PC-3 (cell line): ENCODE measurements around the gene RAB6B. TPM values are rescaled to one million over a fixed set of nuclear protein-coding genes. Genes with fewer than 3 reads are reported as not detected.

Experiments
- ATAC-seq: fragments of 200-7000 bp; cut with Tn5 transposase; 2 replicates; pipeline ENCODE4 v1.9.1; 2020; ENCODE audit warnings: mild to moderate bottlenecking, moderate library complexity
- BruUV-seq: library from RNA; stranded (reverse); fragments of 400-500 nt; replicated peaks from 2 replicates; lab custom pipeline; 2021; lab: Mats Ljungman, UMichigan
- CTCF ChIA-PET: fragments of 300-600 bp; sonication (Branson Sonifier 250); formaldehyde crosslinking; loops from one replicate; lab custom pipeline; 2022; ENCODE audit warnings: antibody characterized with exemption; lab: Charles Lee
- POLR2A ChIA-PET: fragments of 300-600 bp; sonication (Branson Sonifier 250); formaldehyde crosslinking; loops from one replicate; lab custom pipeline; 2022; ENCODE audit warnings: antibody characterized with exemption; ENCODE audit not compliant: unreplicated experiment; lab: Charles Lee
- DNase-seq: peaks from one replicate; pipeline ENCODE4 v3.0.0-alpha.2; 2015
- H2AFZ ChIP-seq: fragments of 300-600 bp; sonication (generic); 2 replicates; pipeline ENCODE4 v1.6.0; 2016; ENCODE audit warnings: antibody characterized with exemption, low read length
- H3F3A ChIP-seq: fragments of 300-600 bp; sonication (generic); one replicate; pipeline ENCODE4 v1.6.0; 2017; ENCODE audit warnings: antibody characterized with exemption, low read length, control low read depth, mild to moderate bottlenecking; ENCODE audit not compliant: unreplicated experiment
- H3K27ac ChIP-seq: fragments of 300-600 bp; sonication (generic); 2 replicates; pipeline ENCODE4 v1.5.1; 2016; ENCODE audit warnings: mild to moderate bottlenecking, low read length
- H3K27me3 ChIP-seq: fragments of 300-600 bp; sonication (generic); 2 replicates; pipeline ENCODE4 v1.6.1; 2016; ENCODE audit warnings: low read length, mixed read lengths
- H3K36me3 ChIP-seq: fragments of 300-600 bp; sonication (generic); 2 replicates; pipeline ENCODE4 v1.6.1; 2016; ENCODE audit warnings: low read depth, mixed run types, low read length, mixed read lengths
- H3K4me1 ChIP-seq: fragments of 300-600 bp; sonication (generic); 2 replicates; pipeline ENCODE4 v1.5.1; 2016; ENCODE audit warnings: low read length; ENCODE audit not compliant: insufficient read depth
- H3K4me2 ChIP-seq: fragments of 300-600 bp; sonication (generic); 2 replicates; pipeline ENCODE4 v1.6.0; 2016; ENCODE audit warnings: low read length
- H3K4me3 ChIP-seq: fragments of 300-600 bp; sonication (generic); 2 replicates; pipeline ENCODE4 v1.5.1; 2016; ENCODE audit warnings: mild to moderate bottlenecking, low read length, mixed read lengths
- H3K79me2 ChIP-seq: fragments of 300-600 bp; sonication (generic); 2 replicates; pipeline ENCODE4 v1.6.1; 2017; ENCODE audit warnings: low read length, mixed read lengths
- H3K9ac ChIP-seq: fragments of 300-600 bp; sonication (generic); 2 replicates; pipeline ENCODE4 v1.6.0; 2016; ENCODE audit warnings: mild to moderate bottlenecking, low read length
- H3K9me2 ChIP-seq: fragments of 300-600 bp; sonication (generic); replicated peaks from 2 replicates; pipeline ENCODE4 v1.6.1; 2016; ENCODE audit warnings: mixed run types, low read length, mixed read lengths
- H3K9me3 ChIP-seq: fragments of 300-600 bp; sonication (generic); 2 replicates; pipeline ENCODE4 v1.6.1; 2016; ENCODE audit warnings: low read length, mixed read lengths
- H4K20me1 ChIP-seq: fragments of 300-600 bp; sonication (generic); 2 replicates; pipeline ENCODE4 v1.6.1; 2016; ENCODE audit warnings: low read length, mixed read lengths
- EZH2 ChIP-seq: fragments of 300-600 bp; sonication (generic); IDR thresholded peaks from one replicate; pipeline ENCODE4 v1.6.1; 2017; ENCODE audit warnings: antibody characterized with exemption, mild to moderate bottlenecking, low read length; ENCODE audit not compliant: unreplicated experiment
- EZH2phosphoT487 ChIP-seq: fragments of 300-600 bp; sonication (generic); IDR thresholded peaks from 2 replicates; pipeline ENCODE4 v1.6.1; 2018; ENCODE audit warnings: mild to moderate bottlenecking, antibody characterized with exemption, low read length, borderline replicate concordance
- intact Hi-C: fragments of 100-400 bp; cut with micrococcal nuclease; formaldehyde crosslinking; loops from 2 replicates; pipeline ENCODE4 v1.9.0; 2023
- total RNA-seq: library from RNA; depleted of rRNA; stranded (reverse); fragments of >200 nt; gene quantifications from 2 replicates; pipeline ENCODE4 v1.2.3, GENCODE V29; 2014
- TF ChIP-seq, protein P1 (sequence below): fragments of 300-600 bp; sonication (generic); conservative IDR thresholded peaks from 2 replicates; pipeline ENCODE4 v1.5.1; 2017; ENCODE audit warnings: antibody characterized with exemption, low read depth, mild to moderate bottlenecking, low read length

RAB6B gene
- total RNA-seq, 1 experiment from 2014 or later: 0.22 TPM

- no peaks in the 10 kb centered on the region for H3F3A ChIP-seq
- no peaks in the 10 kb centered on the region for H3K9me2 ChIP-seq
- no peak overlapping the region for H3K27ac ChIP-seq
- no peak for ATAC-seq
- no peak for DNase-seq
- no peak overlapping the region for H2AFZ ChIP-seq
- H3K27me3 ChIP-seq: no peaks in the 10 kb centered on the region
- no peak for TF ChIP-seq EZH2
- TF ChIP-seq EZH2phosphoT487: no peak
- TF ChIP-seq, protein P1, sequence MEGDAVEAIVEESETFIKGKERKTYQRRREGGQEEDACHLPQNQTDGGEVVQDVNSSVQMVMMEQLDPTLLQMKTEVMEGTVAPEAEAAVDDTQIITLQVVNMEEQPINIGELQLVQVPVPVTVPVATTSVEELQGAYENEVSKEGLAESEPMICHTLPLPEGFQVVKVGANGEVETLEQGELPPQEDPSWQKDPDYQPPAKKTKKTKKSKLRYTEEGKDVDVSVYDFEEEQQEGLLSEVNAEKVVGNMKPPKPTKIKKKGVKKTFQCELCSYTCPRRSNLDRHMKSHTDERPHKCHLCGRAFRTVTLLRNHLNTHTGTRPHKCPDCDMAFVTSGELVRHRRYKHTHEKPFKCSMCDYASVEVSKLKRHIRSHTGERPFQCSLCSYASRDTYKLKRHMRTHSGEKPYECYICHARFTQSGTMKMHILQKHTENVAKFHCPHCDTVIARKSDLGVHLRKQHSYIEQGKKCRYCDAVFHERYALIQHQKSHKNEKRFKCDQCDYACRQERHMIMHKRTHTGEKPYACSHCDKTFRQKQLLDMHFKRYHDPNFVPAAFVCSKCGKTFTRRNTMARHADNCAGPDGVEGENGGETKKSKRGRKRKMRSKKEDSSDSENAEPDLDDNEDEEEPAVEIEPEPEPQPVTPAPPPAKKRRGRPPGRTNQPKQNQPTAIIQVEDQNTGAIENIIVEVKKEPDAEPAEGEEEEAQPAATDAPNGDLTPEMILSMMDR: no peak
- no peaks in the 10 kb centered on the region for H3K79me2 ChIP-seq
- ChIA-PET POLR2A (no interaction called here), CTCF (no interaction called here)
- H3K36me3 ChIP-seq: no peaks in the 10 kb centered on the region
- no peak overlapping the region for H3K9ac ChIP-seq
- H4K20me1 ChIP-seq: no peaks in the 10 kb centered on the region
- no peak overlapping the region for H3K4me3 ChIP-seq
- H3K9me3 ChIP-seq: no peaks in the 10 kb centered on the region
- intact Hi-C loops: no loop called here
- H3K4me1 ChIP-seq: no peaks in the 10 kb centered on the region
- H3K4me2 ChIP-seq: no peak overlapping the region
- BruUV-seq: no TSS peak
Observed at GRCh38 chr3:133855002-133855370, 40.7 kb downstream of the RAB6B start.

DNA sequence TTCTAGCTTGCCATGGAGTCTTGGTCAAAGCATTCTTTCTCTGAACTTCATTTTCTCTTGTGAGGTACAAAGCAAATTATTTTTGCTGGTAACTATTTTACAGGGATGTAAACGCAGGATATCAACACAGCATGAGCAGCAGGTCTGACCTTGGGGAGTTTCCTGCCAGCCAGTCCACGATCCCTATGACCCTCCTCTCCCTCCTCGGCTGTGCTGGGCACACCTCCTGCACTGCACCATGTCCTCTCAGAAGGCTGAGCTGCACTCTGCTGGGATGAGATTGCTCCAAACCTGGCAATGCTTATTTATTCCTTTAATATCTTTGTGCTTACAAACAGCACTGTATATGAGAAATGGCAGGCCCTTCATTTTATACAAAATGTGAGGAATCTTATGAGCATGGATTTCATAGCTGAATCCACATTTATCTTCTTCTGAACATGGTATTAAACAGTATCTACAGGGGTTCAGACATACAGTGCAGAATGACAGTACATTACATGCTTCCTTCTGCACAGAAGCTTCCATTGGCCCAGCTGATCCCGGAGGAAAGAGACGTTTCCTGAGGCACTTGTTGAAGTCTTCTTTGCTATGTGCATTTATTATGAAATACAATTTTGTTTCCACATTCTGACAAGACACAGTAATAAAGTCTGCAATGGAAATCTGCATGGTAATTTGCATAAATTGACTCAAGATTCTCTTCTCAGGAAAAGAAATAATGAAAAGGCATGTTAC lies 41.2 kb downstream of the RAB6B start:
- ChIA-PET CTCF (no interaction called here), POLR2A (no interaction called here)
- H3K4me1 ChIP-seq: no peaks in the 10 kb centered on the region
- H3K9me2 ChIP-seq: no peaks in the 10 kb centered on the region
- H2AFZ ChIP-seq: no peak overlapping the region
- no peak overlapping the region for H3K9ac ChIP-seq
- TF ChIP-seq EZH2phosphoT487 (no peak), EZH2 (no peak)
- TF ChIP-seq, protein P1: no peak
- DNase-seq: no peak
- no peaks in the 10 kb centered on the region for H3K79me2 ChIP-seq
- no peak for ATAC-seq
- no peaks in the 10 kb centered on the region for H4K20me1 ChIP-seq
- H3K27me3 ChIP-seq: no peaks in the 10 kb centered on the region
- no peaks in the 10 kb centered on the region for H3K9me3 ChIP-seq
- no peak overlapping the region for H3K27ac ChIP-seq
- no peaks in the 10 kb centered on the region for H3K36me3 ChIP-seq
- H3F3A ChIP-seq: no peaks in the 10 kb centered on the region
- H3K4me3 ChIP-seq: no peak overlapping the region
- intact Hi-C loops: no loop called here
- no TSS peak for BruUV-seq
- no peak overlapping the region for H3K4me2 ChIP-seq

DNA sequence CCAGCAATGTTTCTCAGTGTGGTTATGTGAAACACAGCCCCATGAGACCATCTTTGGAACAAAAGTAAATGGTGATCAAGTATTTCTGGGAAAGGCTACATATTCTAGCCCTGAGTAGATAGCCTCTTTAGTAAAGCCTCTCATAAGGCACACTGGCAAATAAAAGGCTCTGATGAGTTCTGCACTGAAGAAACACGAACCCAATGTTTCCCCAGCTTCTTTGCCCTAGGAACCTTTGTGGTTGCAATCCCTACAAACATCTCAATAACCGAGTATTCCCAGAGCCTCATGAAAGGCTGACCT lies 41.8 kb downstream of the RAB6B start:
- Histone ChIP-seq H2AFZ (no peak overlapping the region), H3K4me3 (no peak overlapping the region), H3K27ac (no peak overlapping the region), H3K9me3 (no peaks in the 10 kb centered on the region), H3K79me2 (no peaks in the 10 kb centered on the region), H4K20me1 (no peaks in the 10 kb centered on the region), H3K9ac (no peak overlapping the region), H3K4me1 (no peaks in the 10 kb centered on the region), H3K36me3 (no peaks in the 10 kb centered on the region), H3K27me3 (no peaks in the 10 kb centered on the region), H3K9me2 (no peaks in the 10 kb centered on the region), H3F3A (no peaks in the 10 kb centered on the region), H3K4me2 (no peak overlapping the region)
- ChIA-PET POLR2A (no interaction called here), CTCF (no interaction called here)
- intact Hi-C loops: no loop called here
- BruUV-seq: no TSS peak
- DNase-seq: no peak
- no peak for TF ChIP-seq EZH2phosphoT487
- TF ChIP-seq, protein P1: no peak
- TF ChIP-seq EZH2: no peak
- ATAC-seq: no peak
